Renal pelvis (tissue), 4 donors: ENCODE measurements around the gene AKAP12. TPM values are rescaled to one million over a fixed set of nuclear protein-coding genes. Genes with fewer than 3 reads are reported as not detected.
A peak's percentile ranks its signal among the peaks of the same experiment; 100 is the strongest.

Source experiments
- DNase-seq: peaks from one replicate; pipeline ENCODE4 v3.0.0-alpha.2; 2013
- polyA plus RNA-seq, 3 donors: library from polyadenylated mRNA; unstranded; fragments of 120-200 nt; gene quantifications; one replicate each; pipeline ENCODE4 v1.2.1, GENCODE V29; 2013; ENCODE audit not compliant: insufficient read length in 3 of 3

The AKAP12 gene
- polyA plus RNA-seq, 3 donors = 145 to 181 (median 150) TPM

GRCh38 chr6:151229401-151230276 is 10.1 kb upstream of the AKAP12 start:
- no peak for DNase-seq

GRCh38 chr6:151230277-151230577 is 9.5 kb upstream of the AKAP12 start:
- DNase-seq = no peak

- DNase-seq = no peak
Measured at GRCh38 chr6:151232899-151233298, 6.9 kb upstream of the AKAP12 start.

- DNase-seq = no peak
Measured at GRCh38 chr6:151233731-151234130, 6.0 kb upstream of the AKAP12 start.

- no peak for DNase-seq
Measured at GRCh38 chr6:151236668-151237401, 2.9 kb upstream of the AKAP12 start.

- peak; percentile 89 for DNase-seq
Measured at GRCh38 chr6:151240036-151240685, 394 bp downstream of the AKAP12 start.

GRCh38 chr6:151240791-151241642 is 1.2 kb downstream of the AKAP12 start:
- DNase-seq = peak; percentile 51

- DNase-seq = no peak
Measured at GRCh38 chr6:151241853-151242252, 2.1 kb downstream of the AKAP12 start.

GRCh38 chr6:151242420-151242861 is 2.7 kb downstream of the AKAP12 start:
- no peak for DNase-seq

GRCh38 chr6:151243481-151243880 is 3.7 kb downstream of the AKAP12 start:
- no peak for DNase-seq

GRCh38 chr6:151247490-151247889 is 7.7 kb downstream of the AKAP12 start:
- DNase-seq = no peak

- no peak for DNase-seq
Measured at GRCh38 chr6:151248295-151248694, 8.5 kb downstream of the AKAP12 start.

GRCh38 chr6:151252634-151253033 is 12.9 kb downstream of the AKAP12 start:
- no peak for DNase-seq

- peak; percentile 72 for DNase-seq
Measured at GRCh38 chr6:151254451-151255081, 14.8 kb downstream of the AKAP12 start.

GRCh38 chr6:151255811-151256210 is 16.0 kb downstream of the AKAP12 start:
- DNase-seq = no peak

GRCh38 chr6:151257985-151258445 is 18.2 kb downstream of the AKAP12 start:
- DNase-seq = peak; percentile 60

GRCh38 chr6:151260205-151260604 is 20.4 kb downstream of the AKAP12 start:
- no peak for DNase-seq

- no peak for DNase-seq
Measured at GRCh38 chr6:151263035-151263434, 23.3 kb downstream of the AKAP12 start.

- DNase-seq = no peak
Measured at GRCh38 chr6:151263967-151264366, 24.2 kb downstream of the AKAP12 start.

GRCh38 chr6:151265282-151265681 is 25.5 kb downstream of the AKAP12 start:
- no peak for DNase-seq
